ENCODE data around the gene PACS2.

The PACS2 gene

GRCh38 chr14:105378199-105378598 is 63.7 kb downstream of the PACS2 start:
- peaks cover 10% of the 10 kb centered on the region; the same call in 1 of the 2 replicates for H3K36me3 ChIP-seq (ENCODE audit: insufficient read depth, low read length)
- no peak overlapping the region for H3K9ac ChIP-seq (ENCODE audit: low read depth, low read length)
- WGBS: 88% methylated on average over 10 of the region's 11 CpGs

GRCh38 chr14:105378873-105379685 is 64.5 kb downstream of the PACS2 start:
- Histone ChIP-seq H3K27ac (ENCODE audit: low read depth, low read length) (no peak overlapping the region), H3K36me3 (ENCODE audit: insufficient read depth, low read length) (peaks cover 18% of the 10 kb centered on the region; the same call in 1 of the 2 replicates), H3K4me3 (ENCODE audit: low read length) (no peak overlapping the region), H3K27me3 (ENCODE audit: insufficient read depth, low read length) (no peaks in the 10 kb centered on the region), H3K9me3 (ENCODE audit: insufficient read depth, low read depth, low read length) (no peaks in the 10 kb centered on the region), H3K4me1 (ENCODE audit: insufficient read depth, low read length) (no peaks in the 10 kb centered on the region), H3K9ac (ENCODE audit: low read depth, low read length) (no peak overlapping the region)
- WGBS: 94% methylated on average over 17 of the region's 17 CpGs

More at GRCh38 chr14:105378199-105378598, 63.7 kb downstream of the PACS2 start:
- Histone ChIP-seq H3K27me3 (ENCODE audit: insufficient read depth, low read length) (no peaks in the 10 kb centered on the region), H3K4me3 (ENCODE audit: low read length) (no peak overlapping the region), H3K9me3 (ENCODE audit: insufficient read depth, low read depth, low read length) (no peaks in the 10 kb centered on the region), H3K27ac (ENCODE audit: low read depth, low read length) (no peak overlapping the region), H3K4me1 (ENCODE audit: insufficient read depth, low read length) (no peaks in the 10 kb centered on the region)

- Histone ChIP-seq H3K9ac (ENCODE audit: low read depth, low read length) (no peak overlapping the region), H3K36me3 (ENCODE audit: insufficient read depth, low read length) (peaks cover 24% of the 10 kb centered on the region), H3K27ac (ENCODE audit: low read depth, low read length) (no peak overlapping the region), H3K4me3 (ENCODE audit: low read length) (no peak overlapping the region), H3K9me3 (ENCODE audit: insufficient read depth, low read depth, low read length) (no peaks in the 10 kb centered on the region), H3K4me1 (ENCODE audit: insufficient read depth, low read length) (no peaks in the 10 kb centered on the region), H3K27me3 (ENCODE audit: insufficient read depth, low read length) (no peaks in the 10 kb centered on the region)
- WGBS: 94% methylated on average over 14 of the region's 14 CpGs
These were observed 65.4 kb downstream of the PACS2 start for GRCh38 chr14:105379946-105380345.

- Histone ChIP-seq H3K27ac (ENCODE audit: low read depth, low read length) (no peak overlapping the region), H3K4me1 (ENCODE audit: insufficient read depth, low read length) (no peaks in the 10 kb centered on the region), H3K9me3 (ENCODE audit: insufficient read depth, low read depth, low read length) (no peaks in the 10 kb centered on the region), H3K36me3 (ENCODE audit: insufficient read depth, low read length) (peaks cover 24% of the 10 kb centered on the region), H3K4me3 (ENCODE audit: low read length) (no peak overlapping the region), H3K9ac (ENCODE audit: low read depth, low read length) (no peak overlapping the region), H3K27me3 (ENCODE audit: insufficient read depth, low read length) (no peaks in the 10 kb centered on the region)
- 96% methylated on average over 19 of the region's 19 CpGs for WGBS
These were observed 66.2 kb downstream of the PACS2 start for GRCh38 chr14:105380756-105381155.

GRCh38 chr14:105381446-105382342 is 67.1 kb downstream of the PACS2 start:
- Histone ChIP-seq H3K27me3 (ENCODE audit: insufficient read depth, low read length) (no peaks in the 10 kb centered on the region), H3K4me1 (ENCODE audit: insufficient read depth, low read length) (no peaks in the 10 kb centered on the region), H3K27ac (ENCODE audit: low read depth, low read length) (no peak overlapping the region), H3K9ac (ENCODE audit: low read depth, low read length) (no peak overlapping the region), H3K4me3 (ENCODE audit: low read length) (no peak overlapping the region), H3K36me3 (ENCODE audit: insufficient read depth, low read length) (peaks cover 24% of the 10 kb centered on the region), H3K9me3 (ENCODE audit: insufficient read depth, low read depth, low read length) (no peaks in the 10 kb centered on the region)
- WGBS: 92% methylated on average over 27 of the region's 27 CpGs

GRCh38 chr14:105382343-105383082 is 68.0 kb downstream of the PACS2 start:
- 94% methylated on average over 26 of the region's 26 CpGs for WGBS
- H3K27ac ChIP-seq (ENCODE audit: low read depth, low read length): no peak overlapping the region
- H3K4me3 ChIP-seq (ENCODE audit: low read length): no peak overlapping the region
- H3K4me1 ChIP-seq (ENCODE audit: insufficient read depth, low read length): no peaks in the 10 kb centered on the region
- peaks cover 26% of the 10 kb centered on the region for H3K36me3 ChIP-seq (ENCODE audit: insufficient read depth, low read length)
- no peak overlapping the region for H3K9ac ChIP-seq (ENCODE audit: low read depth, low read length)
- H3K9me3 ChIP-seq (ENCODE audit: insufficient read depth, low read depth, low read length): no peaks in the 10 kb centered on the region
- H3K27me3 ChIP-seq (ENCODE audit: insufficient read depth, low read length): no peaks in the 10 kb centered on the region

GRCh38 chr14:105383083-105383730 is 68.7 kb downstream of the PACS2 start:
- H3K4me1 ChIP-seq (ENCODE audit: insufficient read depth, low read length): no peaks in the 10 kb centered on the region
- H3K4me3 ChIP-seq (ENCODE audit: low read length): no peak overlapping the region
- H3K9ac ChIP-seq (ENCODE audit: low read depth, low read length): no peak overlapping the region
- no peak overlapping the region for H3K27ac ChIP-seq (ENCODE audit: low read depth, low read length)
- WGBS: 96% methylated on average over 32 of the region's 32 CpGs
- no peaks in the 10 kb centered on the region for H3K9me3 ChIP-seq (ENCODE audit: insufficient read depth, low read depth, low read length)
- H3K36me3 ChIP-seq (ENCODE audit: insufficient read depth, low read length): peaks cover 26% of the 10 kb centered on the region
- H3K27me3 ChIP-seq (ENCODE audit: insufficient read depth, low read length): no peaks in the 10 kb centered on the region

GRCh38 chr14:105384041-105384557 is 69.6 kb downstream of the PACS2 start:
- Histone ChIP-seq H3K27ac (ENCODE audit: low read depth, low read length) (no peak overlapping the region), H3K9ac (ENCODE audit: low read depth, low read length) (no peak overlapping the region), H3K4me1 (ENCODE audit: insufficient read depth, low read length) (no peaks in the 10 kb centered on the region), H3K4me3 (ENCODE audit: low read length) (no peak overlapping the region), H3K27me3 (ENCODE audit: insufficient read depth, low read length) (no peaks in the 10 kb centered on the region), H3K36me3 (ENCODE audit: insufficient read depth, low read length) (peaks cover 26% of the 10 kb centered on the region), H3K9me3 (ENCODE audit: insufficient read depth, low read depth, low read length) (no peaks in the 10 kb centered on the region)
- WGBS: 96% methylated on average over 23 of the region's 23 CpGs

- Histone ChIP-seq H3K27ac (ENCODE audit: low read depth, low read length) (no peak overlapping the region), H3K4me3 (ENCODE audit: low read length) (no peak overlapping the region), H3K9ac (ENCODE audit: low read depth, low read length) (no peak overlapping the region), H3K9me3 (ENCODE audit: insufficient read depth, low read depth, low read length) (no peaks in the 10 kb centered on the region), H3K27me3 (ENCODE audit: insufficient read depth, low read length) (no peaks in the 10 kb centered on the region), H3K36me3 (ENCODE audit: insufficient read depth, low read length) (peaks cover 26% of the 10 kb centered on the region), H3K4me1 (ENCODE audit: insufficient read depth, low read length) (no peaks in the 10 kb centered on the region)
- WGBS: 96% methylated on average over 29 of the region's 29 CpGs
These were observed 70.2 kb downstream of the PACS2 start for GRCh38 chr14:105384605-105385321.

- 98% methylated on average over 19 of the region's 19 CpGs for WGBS
- Histone ChIP-seq H3K4me1 (ENCODE audit: insufficient read depth, low read length) (no peaks in the 10 kb centered on the region), H3K9me3 (ENCODE audit: insufficient read depth, low read depth, low read length) (no peaks in the 10 kb centered on the region), H3K27ac (ENCODE audit: low read depth, low read length) (no peak overlapping the region), H3K36me3 (ENCODE audit: insufficient read depth, low read length) (peaks cover 23% of the 10 kb centered on the region), H3K27me3 (ENCODE audit: insufficient read depth, low read length) (no peaks in the 10 kb centered on the region), H3K4me3 (ENCODE audit: low read length) (no peak overlapping the region), H3K9ac (ENCODE audit: low read depth, low read length) (no peak overlapping the region)
These were observed 70.7 kb downstream of the PACS2 start for GRCh38 chr14:105385322-105385637.
